Transverse colon (tissue), 4 donors: ENCODE results near the gene HIC2.

Source experiments
- EP300 ChIP-seq: sonication (generic); formaldehyde crosslinking; IDR thresholded peaks from one replicate; pipeline ENCODE4 v1.6.1; 2017; ENCODE audit warnings: antibody characterized with exemption, low read depth
- POLR2A ChIP-seq: fragments of 450-650 bp; IDR thresholded peaks from one replicate; pipeline ENCODE4 v1.6.1; 2016; ENCODE audit warnings: antibody characterized with exemption, mild to moderate bottlenecking, moderate library complexity
- POLR2AphosphoS5 ChIP-seq, 3 donors: sonication (generic); formaldehyde crosslinking; IDR thresholded peaks; one replicate each; pipeline ENCODE4 v1.6.1; 2016; ENCODE audit warnings: antibody characterized with exemption in 3 of 3
- TF ChIP-seq, protein P1 (sequence below), 5 experiments: fragments of 200-600 bp in 3 of 5; fragments of 450-650 bp in 2 of 5; sonication (generic) in 3 of 5; IDR thresholded peaks; 1 replicate in 2 of 5; 2 replicates in 3 of 5; pipeline ENCODE4 v1.5.1; 2016 to 2017; ENCODE audit warnings: antibody characterized with exemption in 5 of 5, inconsistent platforms in 3 of 5, mild to moderate bottlenecking in 2 of 5, moderate library complexity in 1 of 5

DNA sequence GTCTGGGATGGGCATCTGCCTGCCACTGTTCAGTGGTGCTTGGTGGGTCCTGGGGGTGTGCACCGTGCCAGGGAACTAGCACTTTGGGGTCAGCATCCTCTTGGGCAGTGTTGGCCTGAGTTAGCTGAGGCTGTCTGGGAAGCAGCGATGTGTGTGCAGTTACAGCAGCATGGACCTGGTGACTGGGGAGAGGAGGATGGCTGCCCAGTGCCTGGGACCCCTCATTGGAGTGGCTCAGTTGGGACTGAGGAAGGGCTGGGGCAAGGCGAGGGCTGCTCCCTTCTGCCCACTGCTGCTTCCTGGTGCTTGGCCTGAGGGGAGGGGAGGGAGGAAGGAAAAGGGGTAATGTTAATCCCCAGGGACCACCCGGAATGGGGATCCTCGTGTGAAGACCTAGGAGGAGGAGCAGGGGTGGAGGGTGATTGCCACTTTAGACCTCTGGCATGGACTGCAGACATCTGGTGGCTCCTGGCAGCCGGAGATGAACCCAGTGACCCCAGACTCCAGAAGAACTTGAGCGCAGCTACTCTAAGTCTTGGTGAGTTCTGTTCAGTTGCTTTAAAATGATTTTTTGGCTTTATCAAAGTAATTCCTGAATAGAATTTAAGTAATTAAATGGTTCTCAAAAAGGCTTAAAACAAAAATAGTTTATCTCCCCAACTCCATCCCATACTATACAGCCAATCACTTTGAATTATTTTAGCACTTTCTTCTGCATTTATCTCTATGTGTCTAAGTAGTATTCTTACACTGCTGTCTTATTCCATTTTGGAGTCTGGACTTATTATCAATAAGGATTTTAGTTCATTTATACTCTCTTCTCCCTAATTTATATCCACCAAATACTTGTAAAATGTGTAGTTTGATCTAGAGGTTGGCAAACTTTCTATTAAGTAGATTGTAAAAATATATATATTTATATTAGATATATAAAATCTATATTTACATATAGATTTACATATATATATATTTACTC lies 34.7 kb downstream of the HIC2 start:
- no peak for TF ChIP-seq POLR2A
- TF ChIP-seq, protein P1, sequence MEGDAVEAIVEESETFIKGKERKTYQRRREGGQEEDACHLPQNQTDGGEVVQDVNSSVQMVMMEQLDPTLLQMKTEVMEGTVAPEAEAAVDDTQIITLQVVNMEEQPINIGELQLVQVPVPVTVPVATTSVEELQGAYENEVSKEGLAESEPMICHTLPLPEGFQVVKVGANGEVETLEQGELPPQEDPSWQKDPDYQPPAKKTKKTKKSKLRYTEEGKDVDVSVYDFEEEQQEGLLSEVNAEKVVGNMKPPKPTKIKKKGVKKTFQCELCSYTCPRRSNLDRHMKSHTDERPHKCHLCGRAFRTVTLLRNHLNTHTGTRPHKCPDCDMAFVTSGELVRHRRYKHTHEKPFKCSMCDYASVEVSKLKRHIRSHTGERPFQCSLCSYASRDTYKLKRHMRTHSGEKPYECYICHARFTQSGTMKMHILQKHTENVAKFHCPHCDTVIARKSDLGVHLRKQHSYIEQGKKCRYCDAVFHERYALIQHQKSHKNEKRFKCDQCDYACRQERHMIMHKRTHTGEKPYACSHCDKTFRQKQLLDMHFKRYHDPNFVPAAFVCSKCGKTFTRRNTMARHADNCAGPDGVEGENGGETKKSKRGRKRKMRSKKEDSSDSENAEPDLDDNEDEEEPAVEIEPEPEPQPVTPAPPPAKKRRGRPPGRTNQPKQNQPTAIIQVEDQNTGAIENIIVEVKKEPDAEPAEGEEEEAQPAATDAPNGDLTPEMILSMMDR (IDR thresholded peaks at IDR 0.05): no peak
- TF ChIP-seq POLR2AphosphoS5 (IDR thresholded peaks at IDR 0.05): no peak
- TF ChIP-seq EP300: no peak
